Naive B cell (primary cell): Measurements from ENCODE around the gene MRPL1. TPM values are rescaled to one million over a fixed set of nuclear protein-coding genes. Genes with fewer than 3 reads are reported as not detected.
A peak's percentile ranks its signal among the peaks of the same experiment; 100 is the strongest.
"Not testable (repeated sequence)": the region's sequence is repeated elsewhere in the genome, so short reads cannot be mapped to it uniquely, and the experiment has no call there.

Experiments used
- ATAC-seq, 2 donors: fragments of 150-1000 bp; cut with Tn5 transposase; 2 replicates each; pipeline ENCODE4 v1.10.0; 2021; ENCODE audit warnings: low read depth in 2 of 2, mild to moderate bottlenecking in 2 of 2, moderate library complexity in 2 of 2
- DNase-seq: peaks from one replicate; pipeline ENCODE4 v3.0.0; 2022
- H3K27ac Mint-ChIP-seq, 6 donors: one replicate each; pipeline ENCODE4 v1.8.0; 2020 to 2022; ENCODE audit warnings: mild to moderate bottlenecking in 6 of 6, mixed read lengths in 6 of 6, moderate library complexity in 5 of 6, inconsistent platforms in 2 of 6
- H3K27me3 Mint-ChIP-seq, 3 donors: one replicate each; pipeline ENCODE4 v1.8.0; 2021 to 2022; ENCODE audit warnings: mixed read lengths in 3 of 3, mild to moderate bottlenecking in 1 of 3
- H3K36me3 Mint-ChIP-seq, 2 donors: one replicate each; pipeline ENCODE4 v1.8.0; 2020 to 2022; ENCODE audit warnings: mixed read lengths in 2 of 2, inconsistent platforms in 1 of 2, mild to moderate bottlenecking in 1 of 2
- H3K4me1 Mint-ChIP-seq, 3 donors: one replicate each; pipeline ENCODE4 v1.8.0; 2020 to 2022; ENCODE audit warnings: mixed read lengths in 3 of 3, inconsistent platforms in 1 of 3, mild to moderate bottlenecking in 1 of 3, moderate library complexity in 1 of 3
- H3K4me3 Mint-ChIP-seq, 8 donors: one replicate each; pipeline ENCODE4 v1.8.0; 2020 to 2022; ENCODE audit warnings: mild to moderate bottlenecking in 8 of 8, mixed read lengths in 8 of 8, moderate library complexity in 8 of 8, inconsistent platforms in 2 of 8
- H3K9me3 Mint-ChIP-seq, 7 donors: one replicate each; pipeline ENCODE4 v1.8.0; 2020 to 2022; ENCODE audit warnings: mixed read lengths in 7 of 7, mild to moderate bottlenecking in 5 of 7, inconsistent platforms in 2 of 7, moderate library complexity in 1 of 7
- polyA plus RNA-seq, 6 donors: library from polyadenylated mRNA; unstranded; fragments of 300-500 nt; fragmentation: Illumina TruSeq; gene quantifications; one replicate each; pipeline ENCODE4 v1.2.3, GENCODE V29; 2021; ENCODE audit warnings: low read depth in 6 of 6

The MRPL1 gene
- polyA plus RNA-seq, 6 donors from 2014 or later = 22.3 to 30.9 (median 23.6) TPM

GRCh38 chr4:77859256-77859655 is 3.4 kb upstream of the MRPL1 start:
- H3K27ac Mint-ChIP-seq = peak overlapping the region in 2 of 6 donors; percentile 83 to 84
- DNase-seq (no peak), ATAC-seq (no peak)
- H3K4me3 Mint-ChIP-seq = no peak overlapping the region
- H3K9me3 Mint-ChIP-seq = no peaks in the 10 kb centered on the region
- H3K27me3 Mint-ChIP-seq = peaks cover 0 to 3% (median 0%) of the 10 kb centered on the region in 3 donors
- H3K4me1 Mint-ChIP-seq = peaks cover 46 to 57% (median 55%) of the 10 kb centered on the region in 3 donors
- peaks cover 0 to under 1% of the 10 kb centered on the region in 2 donors for H3K36me3 Mint-ChIP-seq

GRCh38 chr4:77861495-77861894 is 1.1 kb upstream of the MRPL1 start:
- H3K9me3 Mint-ChIP-seq = no peaks in the 10 kb centered on the region
- H3K4me3 Mint-ChIP-seq = peak overlapping the region; percentile 94 to 99 (median 96)

GRCh38 chr4:77863341-77863740 is 711 bp downstream of the MRPL1 start:
- not testable (repeated sequence) for H3K9me3 Mint-ChIP-seq, H3K36me3 Mint-ChIP-seq, DNase-seq, ATAC-seq, H3K27me3 Mint-ChIP-seq
- Mint-ChIP-seq H3K27ac (peak overlapping the region; percentile 86 to 100 (median 99)), H3K4me3 (peak overlapping the region; percentile 94 to 99 (median 96)), H3K4me1 (peaks cover 31 to 54% (median 42%) of the 10 kb centered on the region in 3 donors)

More at GRCh38 chr4:77861495-77861894, 1.1 kb upstream of the MRPL1 start:
- no peak for ATAC-seq
- H3K27ac Mint-ChIP-seq = peak overlapping the region; percentile 99 to 100 (median 100)
- peaks cover 0 to 3% (median 0%) of the 10 kb centered on the region in 3 donors for H3K27me3 Mint-ChIP-seq
- DNase-seq = no peak
- no peaks in the 10 kb centered on the region for H3K36me3 Mint-ChIP-seq
- peaks cover 38 to 58% (median 49%) of the 10 kb centered on the region in 3 donors for H3K4me1 Mint-ChIP-seq

DNA sequence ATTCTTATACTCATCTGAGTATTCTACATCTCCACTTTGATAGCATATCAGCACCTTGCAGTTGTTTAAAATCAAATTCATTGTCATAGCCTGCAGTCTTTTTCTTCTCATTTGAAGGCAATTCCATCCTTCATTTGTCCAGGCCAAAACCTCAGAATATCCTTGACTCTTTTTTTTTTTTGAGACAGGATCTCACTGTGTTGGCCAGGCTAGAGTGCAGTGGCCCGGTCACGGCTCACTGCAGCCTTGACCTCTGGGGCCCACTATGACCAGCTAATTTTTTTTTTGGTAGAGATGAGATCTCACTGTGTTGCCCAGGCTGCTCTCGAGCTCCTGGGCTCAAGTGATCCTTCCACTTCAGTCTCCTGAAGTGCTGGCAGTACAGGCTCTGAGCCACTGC is 2.6 kb downstream of the MRPL1 start:
- DNase-seq = no peak
- no peak for ATAC-seq
- Mint-ChIP-seq H3K27ac (peak overlapping the region in 2 of 6 donors; percentile 5 to 54), H3K9me3 (no peaks in the 10 kb centered on the region), H3K4me1 (peaks cover 40 to 66% (median 53%) of the 10 kb centered on the region in 3 donors), H3K4me3 (peak overlapping the region in 2 of 8 donors; percentile 12 to 44), H3K36me3 (peaks cover 0 to 5% of the 10 kb centered on the region in 2 donors), H3K27me3 (peaks cover 0 to 3% (median 0%) of the 10 kb centered on the region in 3 donors)

DNA sequence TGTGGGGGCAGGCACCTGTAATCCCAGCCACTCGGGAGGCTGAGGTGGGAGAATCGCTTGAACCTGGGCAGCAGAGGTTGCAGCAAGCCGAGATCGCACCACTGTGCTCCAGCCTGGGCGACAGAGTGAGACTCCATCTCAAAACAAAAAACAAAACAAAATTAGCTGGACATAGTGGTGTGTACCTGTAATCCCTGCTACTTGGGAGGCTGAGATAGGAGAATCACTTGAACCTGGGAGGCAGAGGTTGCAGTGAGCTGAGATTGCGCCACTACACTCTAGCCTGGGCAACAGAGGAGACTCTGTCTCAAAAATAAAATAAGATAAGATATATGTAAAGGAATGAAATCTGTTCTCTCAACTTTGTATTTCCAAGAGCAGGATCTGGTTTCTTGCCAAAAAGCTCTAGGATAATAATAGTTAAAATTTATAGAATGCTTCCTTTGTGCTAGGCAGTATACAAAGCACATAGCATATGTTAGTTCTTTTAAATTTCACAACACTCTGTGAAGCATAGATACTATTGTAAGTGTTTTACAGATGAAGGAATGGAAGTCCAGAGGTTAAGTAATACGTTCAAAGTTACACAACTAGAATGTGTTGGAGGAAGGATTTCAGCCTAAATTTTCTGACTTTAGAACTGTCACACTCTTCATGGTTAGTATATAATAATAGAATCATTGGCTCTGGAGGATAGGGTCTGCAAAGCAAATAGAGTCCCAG is 10.3 kb downstream of the MRPL1 start:
- Mint-ChIP-seq H3K4me3 (no peak overlapping the region), H3K27ac (peak overlapping the region in 2 of 6 donors; percentile 36 to 56), H3K36me3 (no peaks in the 10 kb centered on the region), H3K4me1 (peaks cover 13 to 18% (median 18%) of the 10 kb centered on the region in 3 donors), H3K27me3 (no peaks in the 10 kb centered on the region), H3K9me3 (no peaks in the 10 kb centered on the region)
- DNase-seq (no peak), ATAC-seq (no peak)

- H3K27me3 Mint-ChIP-seq = no peaks in the 10 kb centered on the region
- no peaks in the 10 kb centered on the region for H3K9me3 Mint-ChIP-seq
- H3K27ac Mint-ChIP-seq = no peak overlapping the region
- DNase-seq (no peak), ATAC-seq (no peak)
- H3K36me3 Mint-ChIP-seq = peaks cover 0 to 6% of the 10 kb centered on the region in 2 donors
- no peak overlapping the region for H3K4me3 Mint-ChIP-seq
- H3K4me1 Mint-ChIP-seq = peaks cover 5 to 19% (median 8%) of the 10 kb centered on the region in 3 donors
Observed at GRCh38 chr4:77877167-77877566, 14.5 kb downstream of the MRPL1 start.

- peaks cover 5 to 19% (median 8%) of the 10 kb centered on the region in 3 donors for H3K4me1 Mint-ChIP-seq
Observed at GRCh38 chr4:77877771-77878565, 15.3 kb downstream of the MRPL1 start.

DNA sequence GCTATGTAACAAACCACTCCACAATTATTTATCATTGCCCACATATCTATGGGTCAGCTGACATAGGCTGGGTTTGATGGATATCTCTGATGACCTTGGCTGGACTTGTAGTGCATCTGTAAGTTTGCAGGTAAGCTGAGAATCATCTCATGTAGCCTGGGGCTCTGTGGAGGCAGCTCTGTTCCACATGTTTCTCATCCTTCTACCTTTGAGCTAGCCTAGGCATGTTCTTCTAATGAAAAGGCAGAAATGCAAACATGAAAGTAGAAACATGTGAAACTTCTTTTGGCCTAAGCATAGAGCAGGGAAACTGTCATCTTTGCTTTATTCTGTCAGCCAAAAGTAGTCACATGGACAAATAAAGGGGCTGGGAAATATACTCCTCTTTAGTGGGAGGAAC is 18.2 kb downstream of the MRPL1 start:
- ATAC-seq = no peak

More at GRCh38 chr4:77877771-77878565, 15.3 kb downstream of the MRPL1 start:
- DNase-seq (no peak), ATAC-seq (no peak)
- Mint-ChIP-seq H3K27me3 (no peaks in the 10 kb centered on the region), H3K4me3 (no peak overlapping the region), H3K9me3 (no peaks in the 10 kb centered on the region), H3K27ac (peak overlapping the region in 2 of 6 donors; percentile 44 to 50), H3K36me3 (peaks cover 0 to 6% of the 10 kb centered on the region in 2 donors)

DNA sequence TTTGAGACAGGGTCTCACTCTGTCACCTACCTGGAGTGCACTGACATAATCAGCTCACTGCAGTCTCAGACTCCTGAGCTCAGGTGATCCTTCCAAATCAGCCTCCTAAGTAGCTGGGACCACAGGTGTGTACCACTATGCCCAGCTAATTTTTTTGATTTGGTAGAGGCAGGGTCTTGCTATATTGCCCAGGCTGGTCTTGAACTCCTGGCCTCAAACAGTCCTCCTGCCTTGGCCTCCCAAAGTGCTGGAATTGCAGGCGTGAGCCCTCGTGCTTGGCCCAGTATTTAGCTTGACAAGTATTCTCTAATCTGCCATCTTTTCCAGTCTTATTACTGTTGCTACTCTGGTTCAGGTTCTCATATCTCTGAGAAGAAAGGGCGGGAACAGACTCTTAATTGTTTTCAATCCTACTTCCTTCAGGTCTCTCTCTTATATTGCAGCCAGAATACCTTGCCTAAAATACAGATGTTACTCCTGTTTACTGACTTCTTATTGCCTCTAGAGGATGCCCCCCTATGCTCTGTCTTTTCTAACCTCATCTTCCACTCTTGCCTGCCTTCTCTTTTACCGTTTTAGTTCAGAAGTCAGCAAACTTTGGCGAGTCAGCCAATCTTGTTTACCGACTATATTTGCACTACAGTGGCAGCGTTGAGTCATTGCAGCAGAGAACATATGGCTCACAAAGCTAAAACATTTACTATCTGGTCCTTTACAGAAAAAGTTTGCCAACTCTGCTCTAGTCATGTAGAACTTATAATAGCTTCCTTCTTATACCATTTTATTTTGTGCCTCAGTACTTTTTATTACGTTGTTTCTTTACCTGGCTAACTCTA is 19.0 kb downstream of the MRPL1 start:
- Mint-ChIP-seq H3K27ac (peak overlapping the region in 4 of 6 donors; percentile 1 to 58 (median 42)), H3K9me3 (no peaks in the 10 kb centered on the region), H3K4me3 (no peak overlapping the region), H3K27me3 (no peaks in the 10 kb centered on the region), H3K4me1 (peaks cover 5 to 19% (median 8%) of the 10 kb centered on the region in 3 donors), H3K36me3 (peaks cover 9 to 17% of the 10 kb centered on the region in 2 donors)
- DNase-seq (no peak), ATAC-seq (no peak)

More for the DNA sequence above, 18.2 kb downstream of the MRPL1 start:
- H3K4me3 Mint-ChIP-seq = no peak overlapping the region
- peaks cover 9 to 15% of the 10 kb centered on the region in 2 donors for H3K36me3 Mint-ChIP-seq
- DNase-seq = no peak
- H3K4me1 Mint-ChIP-seq = peaks cover 5 to 19% (median 8%) of the 10 kb centered on the region in 3 donors
- no peaks in the 10 kb centered on the region for H3K9me3 Mint-ChIP-seq
- H3K27ac Mint-ChIP-seq = no peak overlapping the region
- no peaks in the 10 kb centered on the region for H3K27me3 Mint-ChIP-seq

DNA sequence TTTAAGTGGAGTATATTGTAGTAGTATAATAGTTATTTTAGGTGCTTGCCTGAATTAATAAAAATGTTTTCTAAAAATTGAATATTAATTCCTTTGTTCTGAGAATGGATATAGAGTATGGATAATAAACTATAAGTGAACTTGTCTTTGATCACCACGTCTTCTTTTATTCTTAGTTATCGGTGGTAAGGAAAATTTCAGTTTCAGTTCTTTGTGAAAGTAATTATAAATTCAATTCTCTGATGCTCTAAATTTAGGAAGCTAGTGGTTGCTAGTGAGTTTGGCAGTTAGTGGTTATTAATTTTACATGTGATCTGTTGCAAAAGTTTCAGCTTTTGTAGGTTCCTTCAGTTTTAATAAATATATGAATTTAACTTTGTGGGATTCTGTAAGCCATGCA is 30.8 kb downstream of the MRPL1 start:
- H3K27ac Mint-ChIP-seq = peak overlapping the region in 5 of 6 donors; percentile 33 to 82 (median 71)
- peak; percentile 58 to 68 for ATAC-seq

GRCh38 chr4:77899607-77900006 is 37.0 kb downstream of the MRPL1 start:
- Mint-ChIP-seq H3K4me1 (peaks cover 19 to 30% (median 29%) of the 10 kb centered on the region in 3 donors), H3K36me3 (peaks cover 24 to 35% of the 10 kb centered on the region in 2 donors), H3K4me3 (peak overlapping the region in 3 of 8 donors; percentile 3 to 44 (median 37)), H3K27ac (peak overlapping the region in 3 of 6 donors; percentile 16 to 78 (median 52)), H3K27me3 (no peaks in the 10 kb centered on the region), H3K9me3 (no peaks in the 10 kb centered on the region)
- ATAC-seq = no peak
- DNase-seq = no peak

More for the DNA sequence above, 30.8 kb downstream of the MRPL1 start:
- peak; percentile 12 for DNase-seq
- no peaks in the 10 kb centered on the region for H3K9me3 Mint-ChIP-seq
- no peaks in the 10 kb centered on the region for H3K27me3 Mint-ChIP-seq
- peaks cover 25% of the 10 kb centered on the region in 2 donors for H3K36me3 Mint-ChIP-seq
- peaks cover 10 to 43% (median 37%) of the 10 kb centered on the region in 3 donors for H3K4me1 Mint-ChIP-seq
- H3K4me3 Mint-ChIP-seq = peak overlapping the region; percentile 19 to 80 (median 64)

GRCh38 chr4:77903186-77903585 is 40.6 kb downstream of the MRPL1 start:
- Mint-ChIP-seq H3K36me3 (peaks cover 8 to 13% of the 10 kb centered on the region in 2 donors), H3K27me3 (no peaks in the 10 kb centered on the region), H3K27ac (peak overlapping the region in 1 of 6 donors; percentile 27), H3K9me3 (no peaks in the 10 kb centered on the region), H3K4me1 (peaks cover 16 to 18% (median 17%) of the 10 kb centered on the region in 3 donors), H3K4me3 (no peak overlapping the region)
- DNase-seq = no peak
- ATAC-seq = no peak
